GM21619 (cell line): ENCODE measurements around the gene CCDC197.
A peak's percentile ranks its signal among the peaks of the same experiment; 100 is the strongest.

ENCODE experiments used
- ATAC-seq: cut with Tn5 transposase; IDR thresholded peaks from one replicate; pipeline ENCODE4 v1.9.1; 2021; ENCODE audit not compliant: unreplicated experiment

CCDC197 gene

DNA sequence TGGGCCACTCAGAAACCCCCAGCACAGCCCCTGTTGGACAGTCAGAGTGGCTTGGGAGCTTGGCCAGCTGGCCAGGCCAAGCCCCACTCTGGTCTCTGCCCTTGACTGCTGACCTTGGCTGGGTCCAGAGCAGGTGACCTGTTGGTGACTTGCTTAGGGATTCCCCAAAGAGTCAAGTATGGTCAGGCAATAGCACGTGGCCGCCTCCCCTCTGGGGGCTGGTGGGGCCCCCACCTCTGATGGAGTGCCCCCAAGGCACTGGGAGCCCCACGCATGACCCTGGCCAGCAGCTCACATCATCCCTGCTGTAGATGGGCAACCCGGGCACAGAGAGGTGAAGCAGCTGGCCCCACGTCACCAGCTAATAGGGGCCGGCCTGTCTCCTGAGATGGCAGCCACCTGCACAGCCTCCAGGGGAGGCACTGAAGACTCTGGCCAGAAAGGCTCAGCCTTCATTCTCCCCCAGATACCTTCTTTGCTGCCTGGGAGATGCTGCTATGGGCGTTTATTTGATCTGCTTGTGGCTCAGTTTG is 1.8 kb downstream of the CCDC197 start:
- ATAC-seq, result no peak

DNA sequence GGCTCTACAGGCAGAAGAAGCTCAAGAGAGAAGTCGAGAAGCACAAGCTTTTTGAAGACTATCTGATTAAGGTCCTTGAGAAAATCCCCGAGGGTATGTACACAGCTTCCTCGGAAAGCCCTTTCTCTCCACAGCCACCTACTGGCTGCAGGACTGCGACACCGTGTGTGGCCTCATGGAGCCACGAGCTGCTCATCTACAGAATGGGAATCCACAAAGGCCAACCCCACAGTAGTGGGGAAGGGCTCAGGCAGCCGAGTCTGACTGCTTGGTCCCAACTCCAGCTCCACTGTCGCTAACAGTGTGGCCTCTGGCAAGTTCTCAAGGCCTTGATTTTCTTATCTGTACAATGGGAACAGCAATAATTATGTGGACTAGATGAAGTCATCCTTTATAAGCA is 2.5 kb downstream of the CCDC197 start:
- ATAC-seq, result no peak

GRCh38 chr14:94000267-94000666 is 3.2 kb downstream of the CCDC197 start:
- ATAC-seq, result no peak

GRCh38 chr14:94001016-94001415 is 3.9 kb downstream of the CCDC197 start:
- ATAC-seq, result no peak

- peak; percentile 60 for ATAC-seq
Observed at GRCh38 chr14:94001501-94002396, 4.6 kb downstream of the CCDC197 start.

- no peak for ATAC-seq
Observed at GRCh38 chr14:94003397-94003796, 6.3 kb downstream of the CCDC197 start.

- no peak for ATAC-seq
Observed at GRCh38 chr14:94004015-94004414, 6.9 kb downstream of the CCDC197 start.

DNA sequence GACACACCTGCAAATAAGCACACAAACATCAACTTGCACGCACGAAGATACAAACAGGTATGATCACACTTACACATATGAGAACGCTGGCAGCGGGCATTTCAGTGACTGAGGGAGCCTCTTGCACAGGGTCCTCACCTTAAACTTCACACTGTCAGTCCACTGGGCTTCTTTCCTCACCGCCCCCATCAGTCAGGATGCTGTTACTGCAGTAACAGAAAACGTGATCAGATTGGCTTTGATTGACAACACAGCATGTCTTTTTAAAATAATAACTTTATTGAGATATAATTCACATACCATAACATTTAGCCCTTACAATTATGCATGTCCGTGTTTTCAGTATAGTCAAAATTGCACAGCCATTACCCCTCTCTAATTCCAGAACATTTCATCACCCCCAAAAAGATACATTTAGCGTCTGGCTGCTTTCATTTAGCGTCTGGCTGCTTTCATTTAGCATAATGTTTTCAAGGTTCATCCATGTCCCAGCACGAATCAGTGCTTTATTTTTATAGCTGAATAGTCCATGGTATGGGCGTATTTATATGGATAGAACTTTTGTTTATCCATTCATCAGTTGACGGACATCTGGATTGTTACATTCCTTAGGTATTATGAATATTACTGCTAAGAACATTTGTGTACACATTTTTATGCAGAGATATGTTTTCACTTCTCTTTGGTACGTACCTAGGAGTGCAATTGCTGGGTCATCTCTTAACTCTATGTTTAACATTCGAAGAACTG is 8.4 kb downstream of the CCDC197 start:
- ATAC-seq, result no peak

DNA sequence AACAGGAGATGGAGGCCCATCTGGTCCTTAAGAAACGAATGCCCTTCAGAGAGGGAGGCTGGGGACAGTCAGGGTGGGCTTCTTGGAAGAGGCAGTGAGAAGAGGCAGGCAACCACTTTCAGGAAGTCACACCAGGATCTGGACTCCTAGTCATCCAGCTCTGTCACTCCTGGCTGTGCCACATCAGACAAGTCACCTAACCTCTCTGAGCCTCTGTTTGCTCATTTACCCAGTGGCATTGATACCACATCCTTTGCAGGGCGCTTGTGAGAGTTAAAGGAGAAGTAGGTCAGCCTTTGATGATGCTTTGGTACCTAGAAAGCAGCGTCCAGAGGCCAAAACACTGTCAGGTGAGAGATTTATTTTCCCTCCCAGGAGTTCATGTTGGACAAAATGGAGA is 11.1 kb downstream of the CCDC197 start:
- ATAC-seq, result no peak

- peak; percentile 61 for ATAC-seq
Observed at GRCh38 chr14:94009767-94010166, 12.7 kb downstream of the CCDC197 start.

DNA sequence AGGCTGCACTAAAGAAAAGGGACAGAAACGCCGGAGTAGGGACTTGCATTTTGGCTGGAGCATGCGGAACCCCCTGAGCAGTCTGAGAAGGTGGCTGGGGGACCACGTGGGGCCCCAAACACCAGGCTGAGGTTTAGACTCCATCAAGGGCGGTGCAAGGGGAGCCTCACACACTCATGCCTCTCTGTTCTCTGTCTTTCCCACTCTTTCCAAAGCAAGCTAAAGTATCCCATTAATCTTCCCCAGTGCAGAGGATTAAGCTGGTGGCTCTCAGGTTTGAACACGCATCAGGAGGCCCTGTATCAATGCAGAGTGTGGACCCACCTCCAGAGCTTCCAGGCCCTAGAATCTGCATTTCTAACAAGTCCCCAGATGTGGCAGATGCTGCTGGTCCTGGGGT is 13.5 kb downstream of the CCDC197 start:
- ATAC-seq, result no peak

DNA sequence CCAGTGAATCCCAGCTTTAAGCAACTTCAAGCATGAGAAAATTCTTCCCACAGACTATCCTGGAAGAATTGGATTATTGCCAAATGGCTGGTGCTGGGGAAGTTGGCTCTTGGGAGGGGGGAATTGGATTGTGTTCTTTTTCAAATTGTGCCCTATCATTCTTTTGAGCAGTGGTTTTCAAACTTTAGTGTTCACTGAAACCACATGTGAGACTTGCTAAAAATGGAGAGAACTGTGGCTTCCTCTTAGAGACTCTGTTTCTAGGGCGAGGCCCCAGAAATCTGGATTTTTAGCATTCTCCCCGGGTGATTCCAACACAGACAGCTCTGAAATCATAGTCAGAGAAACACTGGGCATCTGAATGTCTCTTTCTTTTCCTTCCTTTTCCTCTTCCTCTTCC is 14.7 kb downstream of the CCDC197 start:
- ATAC-seq, result no peak

DNA sequence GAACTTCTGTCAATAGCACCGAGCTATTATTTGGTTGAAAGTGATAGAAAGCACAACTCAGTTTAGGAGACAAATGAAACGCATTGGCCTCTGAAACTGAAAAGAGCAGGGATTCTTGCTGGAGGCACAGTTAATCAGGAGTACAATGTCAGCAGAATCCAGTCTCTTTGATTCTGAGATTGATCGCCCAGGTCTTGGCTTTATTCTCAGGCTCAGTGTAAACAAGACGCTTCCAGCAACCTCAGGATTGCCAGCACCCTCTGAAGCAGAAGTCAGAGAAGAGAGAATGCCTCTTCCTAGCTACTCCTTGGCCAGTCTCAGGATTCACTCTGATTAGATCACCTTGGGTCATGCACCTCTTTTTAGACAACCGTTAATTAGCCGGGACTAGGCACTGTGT is 17.3 kb downstream of the CCDC197 start:
- ATAC-seq, result no peak

DNA sequence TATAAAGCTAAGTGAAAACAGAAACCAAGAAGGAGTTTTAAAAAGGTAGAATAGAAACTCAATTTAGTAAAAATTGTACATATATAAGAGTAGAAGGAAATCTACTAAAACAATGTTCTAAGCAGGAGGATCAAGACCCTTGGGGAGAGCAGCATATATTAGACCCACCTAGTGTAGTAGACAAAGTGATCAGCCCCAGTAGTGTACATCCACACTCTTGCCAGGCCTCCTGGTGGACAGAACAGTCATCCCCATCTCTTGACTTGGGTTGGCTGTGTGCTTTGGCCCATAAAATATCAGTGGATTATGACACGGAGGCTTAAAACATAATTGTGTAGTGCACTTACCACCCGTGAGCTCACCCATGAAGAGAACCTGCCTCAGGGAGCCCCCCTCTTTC is 18.1 kb downstream of the CCDC197 start:
- no peak for ATAC-seq

DNA sequence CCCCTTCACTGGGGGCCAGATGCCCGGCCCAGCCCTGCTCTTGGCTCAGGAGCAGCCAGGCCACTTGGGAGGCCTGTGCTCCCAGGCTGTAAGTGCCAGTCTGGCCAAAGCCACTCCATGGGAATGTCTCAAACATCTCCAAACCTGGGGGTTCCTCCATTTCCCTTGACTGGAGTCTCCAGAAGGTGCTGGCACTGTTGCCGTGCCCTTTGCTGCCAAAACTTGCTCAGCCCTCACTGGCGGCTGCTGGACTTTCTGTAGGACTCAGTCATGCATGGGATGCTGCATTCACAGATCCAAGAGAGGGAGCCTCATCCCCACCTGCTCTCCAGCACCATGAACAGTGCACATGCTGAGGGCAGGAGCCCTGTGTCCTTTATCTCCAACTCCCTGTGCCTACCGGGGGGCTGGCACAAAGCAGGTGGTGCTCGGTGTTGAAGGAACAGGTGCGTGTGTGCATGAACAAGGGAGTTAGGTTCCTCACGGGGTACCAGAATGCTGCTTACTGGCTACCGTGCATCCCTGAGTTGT is 19.4 kb downstream of the CCDC197 start:
- no peak for ATAC-seq

GRCh38 chr14:94018308-94018707 is 21.2 kb downstream of the CCDC197 start:
- ATAC-seq, result no peak

DNA sequence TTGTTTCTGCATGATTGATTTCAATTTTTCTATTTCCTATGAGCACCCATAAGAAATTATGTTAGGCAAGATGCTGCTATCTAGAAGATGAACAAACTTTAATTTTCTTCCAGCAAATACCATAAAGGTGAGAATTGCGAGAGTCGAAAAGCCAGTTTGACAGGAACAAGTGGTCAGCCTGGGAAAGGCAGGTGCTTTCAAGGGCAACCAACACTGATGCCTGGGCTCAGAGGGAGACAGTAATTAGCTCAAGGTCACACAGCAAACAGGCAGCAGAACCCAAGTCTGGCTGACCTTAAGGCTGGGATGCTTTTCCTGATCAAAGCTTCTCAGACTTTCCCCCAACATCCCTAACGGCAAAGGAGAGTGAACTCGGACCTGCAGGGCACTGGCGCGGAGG is 22.2 kb downstream of the CCDC197 start:
- no peak for ATAC-seq

DNA sequence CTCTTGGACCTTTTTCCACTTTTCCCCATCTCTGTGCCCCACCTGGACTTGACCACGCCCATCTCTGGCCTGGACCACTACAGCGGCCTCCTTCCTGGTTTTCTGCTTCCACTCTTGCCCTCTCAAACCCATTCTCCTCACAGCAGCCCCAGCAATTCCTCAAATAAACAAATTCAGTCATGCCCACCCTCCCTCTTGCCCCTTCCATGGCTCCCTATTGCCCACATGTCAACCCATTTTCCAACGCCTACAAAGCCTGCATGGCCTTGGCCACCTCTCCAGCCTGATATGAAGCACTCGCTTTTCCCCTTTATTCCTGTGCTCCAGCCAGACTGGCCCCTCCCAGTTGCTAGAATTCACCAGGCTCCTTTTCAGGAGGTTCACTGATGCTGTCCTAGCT is 23.2 kb downstream of the CCDC197 start:
- no peak for ATAC-seq

DNA sequence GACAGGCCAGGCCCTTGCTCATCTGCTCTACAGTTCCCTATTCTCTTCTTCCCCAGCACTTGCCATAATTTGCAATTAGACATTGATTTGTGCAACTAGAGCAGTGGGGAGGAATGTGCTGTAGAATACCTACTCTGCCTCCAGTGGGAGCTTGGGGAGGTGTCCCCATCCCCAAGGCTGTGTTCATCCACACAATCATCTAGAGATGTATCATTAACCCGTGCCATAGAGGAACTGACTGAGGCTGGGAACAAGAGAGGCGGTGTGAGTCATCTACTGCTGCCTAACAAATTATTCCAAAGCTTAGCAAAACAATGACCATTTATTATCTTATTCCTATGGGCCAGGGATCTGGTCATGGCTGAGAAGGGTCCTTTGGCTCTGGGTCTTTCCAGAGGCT is 23.9 kb downstream of the CCDC197 start:
- no peak for ATAC-seq

- ATAC-seq, result no peak
Observed at GRCh38 chr14:94021416-94022157, 24.5 kb downstream of the CCDC197 start.
